ENCODE results near the gene TMEM134.

- no peak for TF ChIP-seq CTCF (IDR thresholded peaks at IDR 0.05; ENCODE audit: low read depth, low read length)
- no peak for TF ChIP-seq EZH2phosphoT487 (IDR thresholded peaks at IDR 0.05; ENCODE audit: low read depth)
These were observed 36.2 kb downstream of the TMEM134 start for GRCh38 chr11:67432655-67433349.
